ENCODE measurements around the gene ADNP.

GRCh38 chr20:50862546-50862945 is 68.7 kb downstream of the ADNP start:
- TF ChIP-seq, protein P1, sequence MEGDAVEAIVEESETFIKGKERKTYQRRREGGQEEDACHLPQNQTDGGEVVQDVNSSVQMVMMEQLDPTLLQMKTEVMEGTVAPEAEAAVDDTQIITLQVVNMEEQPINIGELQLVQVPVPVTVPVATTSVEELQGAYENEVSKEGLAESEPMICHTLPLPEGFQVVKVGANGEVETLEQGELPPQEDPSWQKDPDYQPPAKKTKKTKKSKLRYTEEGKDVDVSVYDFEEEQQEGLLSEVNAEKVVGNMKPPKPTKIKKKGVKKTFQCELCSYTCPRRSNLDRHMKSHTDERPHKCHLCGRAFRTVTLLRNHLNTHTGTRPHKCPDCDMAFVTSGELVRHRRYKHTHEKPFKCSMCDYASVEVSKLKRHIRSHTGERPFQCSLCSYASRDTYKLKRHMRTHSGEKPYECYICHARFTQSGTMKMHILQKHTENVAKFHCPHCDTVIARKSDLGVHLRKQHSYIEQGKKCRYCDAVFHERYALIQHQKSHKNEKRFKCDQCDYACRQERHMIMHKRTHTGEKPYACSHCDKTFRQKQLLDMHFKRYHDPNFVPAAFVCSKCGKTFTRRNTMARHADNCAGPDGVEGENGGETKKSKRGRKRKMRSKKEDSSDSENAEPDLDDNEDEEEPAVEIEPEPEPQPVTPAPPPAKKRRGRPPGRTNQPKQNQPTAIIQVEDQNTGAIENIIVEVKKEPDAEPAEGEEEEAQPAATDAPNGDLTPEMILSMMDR (IDR thresholded peaks at IDR 0.05): no peak
- TF ChIP-seq EP300 (IDR thresholded peaks at IDR 0.05) (no peak), POLR2A (IDR thresholded peaks at IDR 0.05) (no peak)

Data from gastroesophageal sphincter (tissue), 3 donors.